Mucosa of stomach (tissue), 1 donor: ENCODE results near the gene DQX1.
"Not testable (repeated sequence)": the region's sequence is repeated elsewhere in the genome, so short reads cannot be mapped to it uniquely, and the experiment has no call there.

ENCODE experiments used
- H3K27me3 ChIP-seq: one replicate; pipeline ENCODE4 v1.7.0; 2013; ENCODE audit warnings: mild to moderate bottlenecking, low read length; ENCODE audit not compliant: control insufficient read depth, insufficient read depth
- H3K36me3 ChIP-seq: one replicate; pipeline ENCODE4 v1.7.0; 2013; ENCODE audit warnings: low read length; ENCODE audit not compliant: control insufficient read depth, insufficient read depth
- H3K4me1 ChIP-seq: one replicate; pipeline ENCODE4 v1.7.0; 2013; ENCODE audit warnings: mild to moderate bottlenecking, low read length; ENCODE audit not compliant: control insufficient read depth, insufficient read depth
- H3K4me3 ChIP-seq: one replicate; pipeline ENCODE4 v1.7.0; 2013; ENCODE audit warnings: low read length
- H3K9ac ChIP-seq: one replicate; pipeline ENCODE4 v1.7.0; 2013; ENCODE audit warnings: mild to moderate bottlenecking, low read length, moderate library complexity
- H3K9me3 ChIP-seq: one replicate; pipeline ENCODE4 v1.7.0; 2013; ENCODE audit warnings: mild to moderate bottlenecking, low read length, moderate library complexity; ENCODE audit not compliant: control insufficient read depth
- donor health status: Pancreatic carcinoma.

The DQX1 gene

GRCh38 chr2:74471332-74472065 lies 54.5 kb downstream of the DQX1 start:
- Histone ChIP-seq H3K4me1 (peaks cover 14% of the 10 kb centered on the region), H3K9ac (peak overlapping the region; percentile 76), H3K27me3 (no peaks in the 10 kb centered on the region), H3K4me3 (peak overlapping the region; percentile 31), H3K9me3 (no peaks in the 10 kb centered on the region), H3K36me3 (peaks cover 4% of the 10 kb centered on the region)

- not testable (repeated sequence) for H3K36me3 ChIP-seq, H3K27me3 ChIP-seq, H3K9ac ChIP-seq, H3K4me3 ChIP-seq, H3K9me3 ChIP-seq
- H3K4me1 ChIP-seq, result peaks cover 14% of the 10 kb centered on the region
Measured at GRCh38 chr2:74470742-74471141, 55.3 kb downstream of the DQX1 start.
